ENCODE results near the gene NXN. TPM values are rescaled to one million over a fixed set of nuclear protein-coding genes. Genes with fewer than 3 reads are reported as not detected.

The NXN gene
- total RNA-seq, 6 experiments from 2014 or later, result 81.7 to 93.8 (median 92.2) TPM

DNA sequence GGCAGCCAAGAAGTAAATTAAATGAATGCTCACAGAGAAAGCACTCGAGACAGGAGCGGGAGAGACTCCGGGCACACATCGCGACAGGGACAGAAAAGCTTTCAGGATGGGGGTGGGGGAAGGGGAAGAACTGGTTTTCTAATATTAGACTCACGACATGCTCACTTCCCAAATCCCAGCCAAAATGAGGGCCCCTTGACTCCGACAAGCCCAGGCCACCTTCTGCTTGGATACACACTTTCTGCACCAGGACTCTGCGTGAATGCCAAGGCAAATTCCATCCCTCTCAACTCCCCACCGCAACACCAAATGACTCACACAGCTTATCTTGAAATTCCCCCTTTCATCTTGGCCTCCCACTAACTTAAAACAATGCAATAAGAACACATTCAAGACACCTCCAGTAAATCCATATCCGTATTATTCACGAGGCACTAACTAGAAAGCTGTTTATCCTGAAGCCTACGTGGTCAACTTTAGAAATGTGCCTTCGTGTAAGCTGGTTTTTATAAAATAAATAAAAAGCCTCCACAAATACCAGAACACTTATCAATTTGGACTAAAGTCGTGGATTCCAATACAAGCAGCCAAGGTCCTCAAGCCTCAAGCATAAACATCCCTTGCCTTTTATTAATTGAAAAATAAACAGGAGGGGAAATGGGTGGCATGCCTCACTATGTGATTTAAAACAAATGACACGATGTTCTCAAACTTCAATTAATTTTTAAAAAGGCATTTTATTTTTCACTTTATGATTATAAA, 46.1 kb downstream of the NXN start:
- Mint-ChIP-seq H3K4me1 (ENCODE audit: low read depth) (peaks cover 59% of the 10 kb centered on the region), H3K27ac (peak overlapping the region; percentile 94), H3K4me3 (peak overlapping the region; percentile 83), H3K36me3 (ENCODE audit: low read depth) (peaks cover 26% of the 10 kb centered on the region), H3K27me3 (ENCODE audit: insufficient read depth) (peaks cover 5% of the 10 kb centered on the region), H3K9me3 (no peaks in the 10 kb centered on the region)
- TF ChIP-seq CTCF (IDR thresholded peaks at IDR 0.05), result no peak
- peak; percentile 95 for DNase-seq

- DNase-seq, result no peak
- no peak for TF ChIP-seq CTCF (IDR thresholded peaks at IDR 0.05)
- Mint-ChIP-seq H3K36me3 (ENCODE audit: low read depth) (peaks cover 19% of the 10 kb centered on the region), H3K27ac (no peak overlapping the region), H3K27me3 (ENCODE audit: insufficient read depth) (no peaks in the 10 kb centered on the region; the same call in 1 of the 2 replicates), H3K4me1 (ENCODE audit: low read depth) (peaks cover 73% of the 10 kb centered on the region), H3K9me3 (no peaks in the 10 kb centered on the region), H3K4me3 (no peak overlapping the region)
Measured at GRCh38 chr17:930258-930657, 49.3 kb downstream of the NXN start.

DNA sequence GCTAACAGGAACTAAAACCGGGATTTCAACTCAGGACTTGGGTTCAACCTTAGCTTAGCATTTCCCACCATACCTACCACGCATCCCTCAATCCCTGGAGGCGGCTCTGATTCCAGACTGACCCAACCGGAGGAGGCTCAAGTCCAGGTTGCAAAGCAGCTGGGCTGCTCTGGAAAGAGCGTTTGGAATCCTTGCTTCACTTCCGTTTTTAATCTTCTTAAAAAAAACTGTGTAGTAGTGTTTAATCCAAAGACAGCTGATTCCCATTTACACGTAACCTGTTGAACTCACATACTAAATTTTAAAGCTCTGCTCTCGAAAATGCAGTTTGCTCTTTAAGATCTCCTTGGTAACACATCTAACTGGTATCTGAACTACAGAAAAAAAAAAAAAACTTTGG, 50.0 kb downstream of the NXN start:
- no peak overlapping the region; the same call in 1 of the 2 replicates for H3K4me3 Mint-ChIP-seq
- no peaks in the 10 kb centered on the region; the same call in 1 of the 2 replicates for H3K27me3 Mint-ChIP-seq (ENCODE audit: insufficient read depth)
- no peak for DNase-seq
- H3K36me3 Mint-ChIP-seq (ENCODE audit: low read depth), result peaks cover 23% of the 10 kb centered on the region
- no peak overlapping the region for H3K27ac Mint-ChIP-seq
- no peaks in the 10 kb centered on the region for H3K9me3 Mint-ChIP-seq
- H3K4me1 Mint-ChIP-seq (ENCODE audit: low read depth), result peaks cover 73% of the 10 kb centered on the region
- no peak for TF ChIP-seq CTCF (IDR thresholded peaks at IDR 0.05)

GRCh38 chr17:927611-928461, 51.7 kb downstream of the NXN start:
- Mint-ChIP-seq H3K27me3 (ENCODE audit: insufficient read depth) (no peaks in the 10 kb centered on the region; the same call in 1 of the 2 replicates), H3K4me1 (ENCODE audit: low read depth) (peaks cover 59% of the 10 kb centered on the region), H3K27ac (peak overlapping the region; percentile 89), H3K4me3 (peak overlapping the region; percentile 54), H3K36me3 (ENCODE audit: low read depth) (peaks cover 35% of the 10 kb centered on the region), H3K9me3 (no peaks in the 10 kb centered on the region)
- TF ChIP-seq CTCF (IDR thresholded peaks at IDR 0.05), result no peak
- peak; percentile 95 for DNase-seq

DNA sequence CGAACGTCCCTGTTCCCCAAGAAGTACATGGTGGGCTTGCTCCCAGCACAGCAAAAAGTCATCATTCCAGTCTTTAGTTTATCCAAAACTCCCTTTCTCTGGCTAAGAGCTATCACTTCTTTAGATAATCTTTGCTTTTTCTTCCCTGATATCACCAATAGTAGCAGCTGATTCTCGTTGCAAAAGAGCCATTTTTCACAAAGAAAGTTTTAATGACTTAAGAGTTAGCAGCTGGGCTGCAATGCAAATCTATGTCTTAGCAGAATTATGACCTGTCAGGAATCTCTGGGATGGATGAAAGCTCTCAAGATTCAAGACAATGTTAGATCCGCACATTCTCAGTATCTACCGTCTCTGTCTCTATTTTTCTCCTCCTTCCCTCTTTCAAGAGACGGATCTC, 53.8 kb downstream of the NXN start:
- no peak for TF ChIP-seq CTCF (IDR thresholded peaks at IDR 0.05)
- H3K27ac Mint-ChIP-seq, result no peak overlapping the region; the same call in 1 of the 2 replicates
- H3K36me3 Mint-ChIP-seq (ENCODE audit: low read depth), result peaks cover 50% of the 10 kb centered on the region
- H3K4me1 Mint-ChIP-seq (ENCODE audit: low read depth), result peaks cover 63% of the 10 kb centered on the region
- peaks cover under 1% of the 10 kb centered on the region for H3K27me3 Mint-ChIP-seq (ENCODE audit: insufficient read depth)
- DNase-seq, result no peak
- no peaks in the 10 kb centered on the region for H3K9me3 Mint-ChIP-seq
- no peak overlapping the region for H3K4me3 Mint-ChIP-seq
